K562 (cell line): ENCODE results near the gene ALDH6A1. TPM values are rescaled to one million over a fixed set of nuclear protein-coding genes. Genes with fewer than 3 reads are reported as not detected.

Experiments
- ATAC-seq: fragments of 200-7000 bp; cut with Tn5 transposase; 3 replicates; pipeline ENCODE4 v1.9.1; 2020; ENCODE audit warnings: moderate library complexity
- BruUV-seq: library from RNA; stranded (reverse); fragments of 400-500 nt; replicated peaks from 2 replicates; lab custom pipeline; 2021; lab: Mats Ljungman, UMichigan
- CTCF ChIA-PET: fragments of 300-600 bp; formaldehyde crosslinking; extraction: SDS; loops from one replicate; lab custom pipeline; 2021; ENCODE audit warnings: low intra/inter-chr PET ratio; lab: Yijun Ruan, JAX
- POLR2A ChIA-PET: fragments of 300-600, 350-650 bp; sonication (Branson Sonifier 250); formaldehyde crosslinking; extraction: SDS; loops from one replicate; lab custom pipeline; 2021; ENCODE audit warnings: antibody characterized with exemption, inconsistent platforms; lab: Yijun Ruan, JAX
- DNase-seq, 4 experiments: peaks; one replicate each; pipeline versions ENCODE4 v3.0.0 to v3.0.0-alpha.2; 2011 to 2018; ENCODE audit warnings: low spot score in 3 of 4, mixed read lengths in 3 of 4; ENCODE audit errors: extremely low read depth in 1 of 4
- FAIRE-seq: peaks from 2 replicates; lab custom pipeline; 2011; peaks lifted over from hg19 to GRCh38; lab: Jason Lieb, UNC
- H2AFZ ChIP-seq: 2 replicates; pipeline ENCODE4 v1.6.0; 2011; ENCODE audit warnings: low read depth, low read length, control low read depth, inconsistent platforms
- H3K27ac ChIP-seq: fragments of 200-600 bp; 3 replicates; pipeline ENCODE4 v1.8.0; 2011; ENCODE audit warnings: low read depth, mild to moderate bottlenecking, control low read depth, inconsistent platforms, low read length, moderate library complexity, mixed read lengths; ENCODE audit errors: extremely low read depth
- H3K27me3 ChIP-seq, 2 experiments: fragments of 300-600 bp in 1 of 2; 2 replicates in 1 of 2; 3 replicates in 1 of 2; pipeline versions ENCODE4 v1.6.0 to v1.8.0; 2011; ENCODE audit warnings: inconsistent platforms in 2 of 2, low read length in 2 of 2, mild to moderate bottlenecking in 1 of 2, mixed read lengths in 1 of 2, moderate library complexity in 1 of 2; ENCODE audit not compliant: control insufficient read depth in 2 of 2, insufficient read depth in 2 of 2
- H3K36me3 ChIP-seq: fragments of 300-600 bp; 3 replicates; pipeline ENCODE4 v1.8.0; 2011; ENCODE audit warnings: mild to moderate bottlenecking, low read length, inconsistent platforms; ENCODE audit not compliant: control insufficient read depth, insufficient read depth
- H3K4me1 ChIP-seq, 2 experiments: fragments of 200-600 bp in 1 of 2; replicated peaks in 1 of 2; 2 replicates in 1 of 2; 3 replicates in 1 of 2; pipeline versions ENCODE4 v1.5.1 to v1.8.0; 2011; ENCODE audit warnings: inconsistent platforms in 2 of 2, low read length in 2 of 2, mild to moderate bottlenecking in 1 of 2, mixed read lengths in 1 of 2, moderate library complexity in 1 of 2; ENCODE audit not compliant: control insufficient read depth in 2 of 2, insufficient read depth in 2 of 2
- H3K4me2 ChIP-seq: 2 replicates; pipeline ENCODE4 v1.6.1; 2011; ENCODE audit warnings: low read length, control low read depth, inconsistent platforms, mixed read lengths; ENCODE audit not compliant: insufficient read depth
- H3K4me3 ChIP-seq: fragments of 200-600 bp; sonication (generic), shearing (Covaris generic); 2 replicates; pipeline ENCODE4 v1.5.1; 2016; ENCODE audit warnings: control low read depth, inconsistent platforms
- H3K79me2 ChIP-seq: fragments of 200-600 bp; 3 replicates; pipeline ENCODE4 v1.8.0; 2011; ENCODE audit warnings: low read length, inconsistent platforms; ENCODE audit not compliant: control insufficient read depth, insufficient read depth
- H3K9ac ChIP-seq, 2 experiments: 2 replicates each; pipeline versions ENCODE4 v1.6.0 to v1.6.1; 2011; ENCODE audit warnings: low read depth in 2 of 2, low read length in 2 of 2, control low read depth in 1 of 2, inconsistent platforms in 1 of 2, mild to moderate bottlenecking in 1 of 2, mixed read lengths in 1 of 2; ENCODE audit not compliant: insufficient read depth in 1 of 2
- H3K9me1 ChIP-seq: one replicate; pipeline ENCODE4 v1.6.0; 2011; ENCODE audit warnings: inconsistent platforms, mild to moderate bottlenecking, low read length, moderate library complexity; ENCODE audit not compliant: control insufficient read depth, insufficient read depth
- H3K9me3 ChIP-seq: replicated peaks from 2 replicates; pipeline ENCODE4 v1.5.1; 2011; ENCODE audit warnings: low read depth, low read length, inconsistent platforms; ENCODE audit not compliant: control insufficient read depth, insufficient read depth
- H4K20me1 ChIP-seq: replicated peaks from 2 replicates; pipeline ENCODE4 v1.6.1; 2011; ENCODE audit warnings: low read length, inconsistent platforms, mixed read lengths; ENCODE audit not compliant: control insufficient read depth, insufficient read depth
- CHD1 ChIP-seq: fragments of 200-600 bp; sonication (generic); IDR thresholded peaks from one replicate; pipeline ENCODE4 v1.6.1; 2012; ENCODE audit warnings: mild to moderate bottlenecking, moderate library complexity, low read length, inconsistent platforms
- DPF2 ChIP-seq: fragments of 450-650 bp; IDR thresholded peaks from 2 replicates; pipeline ENCODE4 v1.6.1; 2016
- EP400 ChIP-seq: fragments of 450-650 bp; IDR thresholded peaks from 2 replicates; pipeline ENCODE4 v1.6.1; 2017; ENCODE audit warnings: antibody characterized with exemption, mild to moderate bottlenecking, moderate library complexity
- FIP1L1 ChIP-seq: fragments of 200-400 bp; formaldehyde crosslinking; IDR thresholded peaks from 2 replicates; pipeline ENCODE4 v1.6.1; 2018; ENCODE audit warnings: mild to moderate bottlenecking, low read depth, low read length; ENCODE audit not compliant: poor library complexity, severe bottlenecking
- GATAD2A ChIP-seq: fragments of 450-650 bp; IDR thresholded peaks from 2 replicates; pipeline ENCODE4 v1.6.1; 2017
- GTF2F1 ChIP-seq: IDR thresholded peaks from 2 replicates; pipeline ENCODE4 v1.6.1; 2011; ENCODE audit warnings: low read depth, low read length, improper control_type of control experiment
- HNRNPK ChIP-seq: fragments of 200-400 bp; formaldehyde crosslinking; IDR thresholded peaks from one replicate; pipeline ENCODE4 v1.6.1; 2018; ENCODE audit warnings: mild to moderate bottlenecking, low read depth, low read length; ENCODE audit not compliant: poor library complexity, severe bottlenecking
- HOXB6 ChIP-seq: fragments of 250-450 bp; sonication (Bioruptor Pico); IDR thresholded peaks from 2 replicates; pipeline ENCODE4 v1.5.1; 2022; ENCODE audit warnings: mild to moderate bottlenecking, borderline replicate concordance
- NFYB ChIP-seq: IDR thresholded peaks from 2 replicates; pipeline ENCODE4 v1.6.1; 2011; ENCODE audit warnings: mild to moderate bottlenecking, moderate library complexity; ENCODE audit not compliant: insufficient read length; ENCODE audit errors: extremely low read depth
- POLR2AphosphoS5 ChIP-seq: IDR thresholded peaks from 2 replicates; pipeline ENCODE4 v1.6.1; 2011; ENCODE audit warnings: mild to moderate bottlenecking, low read depth, low read length, moderate library complexity; ENCODE audit not compliant: control insufficient read depth, insufficient read depth
- POLR3G ChIP-seq: IDR thresholded peaks from 2 replicates; pipeline ENCODE4 v1.6.1; 2011; ENCODE audit not compliant: insufficient read length, insufficient replicate concordance; ENCODE audit errors: extremely low read depth
- PPARD ChIP-seq: fragments of 250-450 bp; sonication (Bioruptor Pico); IDR thresholded peaks from 2 replicates; pipeline ENCODE4 v1.8.0; 2022; ENCODE audit warnings: inconsistent platforms, mild to moderate bottlenecking, moderate library complexity
- PTRF ChIP-seq: fragments of 450-650 bp; IDR thresholded peaks from 2 replicates; pipeline ENCODE4 v1.6.1; 2016; ENCODE audit warnings: mild to moderate bottlenecking, missing genetic modification characterization, missing compliant biosample characterization
- RHOXF2B ChIP-seq: fragments of 250-450 bp; sonication (Bioruptor Pico); conservative IDR thresholded peaks from 2 replicates; pipeline ENCODE4 v1.5.1; 2021
- SMAD2 ChIP-seq: fragments of 150-350 bp; IDR thresholded peaks from 2 replicates; pipeline ENCODE4 v1.6.1; 2014; ENCODE audit warnings: low read depth, mild to moderate bottlenecking, low read length
- ZNF239 ChIP-seq: fragments of 250-450 bp; sonication (Bioruptor Pico); IDR thresholded peaks from 2 replicates; pipeline ENCODE4 v1.4.0; 2020; ENCODE audit warnings: mild to moderate bottlenecking
- ZNF324 ChIP-seq: fragments of 250-450 bp; sonication (Bioruptor Pico); IDR thresholded peaks from 2 replicates; pipeline ENCODE4 v1.4.0; 2020; ENCODE audit warnings: mild to moderate bottlenecking
- in situ Hi-C: fragments of 300-500 bp; cut with MboI; formaldehyde crosslinking; loops from 4 replicates; pipeline ENCODE4 v1.15.0; 2018; ENCODE audit warnings: inconsistent platforms, mixed read lengths
- intact Hi-C: fragments of 100-400 bp; cut with micrococcal nuclease; formaldehyde crosslinking; loops from 2 replicates; pipeline ENCODE4 v1.14.2; 2022
- polyA plus RNA-seq, 8 experiments: library from polyadenylated mRNA; depleted of rRNA in 4 of 8; stranded (reverse) in 5 of 8; unstranded in 3 of 8; fragments of >200 nt; fragmentation: Nextera tagmentation in 2 of 8; fragmentation: Illumina TruSeq in 1 of 8; extraction: Ambion mirVana in 2 of 8; extraction: Trizol in 1 of 8; gene quantifications; 2 replicates each; pipeline versions ENCODE4 v1.2.1 to v1.2.3, GENCODE V29; 2011 to 2014; ENCODE audit warnings: inconsistent platforms in 1 of 8, missing spikeins in 1 of 8
- total RNA-seq, 7 experiments: library from RNA; depleted of rRNA in 6 of 7; stranded (reverse); fragments of >200 nt in 6 of 7; fragmentation: Illumina TruSeq in 2 of 7; extraction: Trizol in 2 of 7; gene quantifications; 2 replicates each; pipeline versions ENCODE4 v1.2.1 to v1.2.3, GENCODE V29; 2011 to 2021; ENCODE audit warnings: low replicate concordance in 1 of 7

ALDH6A1 gene
- total and polyA plus RNA-seq, 9 of the 15 experiments (the other 6 are each of a cell fraction or from before 2014, with no cell fraction given): 3.1 to 11.5 (median 4.6) TPM

DNA sequence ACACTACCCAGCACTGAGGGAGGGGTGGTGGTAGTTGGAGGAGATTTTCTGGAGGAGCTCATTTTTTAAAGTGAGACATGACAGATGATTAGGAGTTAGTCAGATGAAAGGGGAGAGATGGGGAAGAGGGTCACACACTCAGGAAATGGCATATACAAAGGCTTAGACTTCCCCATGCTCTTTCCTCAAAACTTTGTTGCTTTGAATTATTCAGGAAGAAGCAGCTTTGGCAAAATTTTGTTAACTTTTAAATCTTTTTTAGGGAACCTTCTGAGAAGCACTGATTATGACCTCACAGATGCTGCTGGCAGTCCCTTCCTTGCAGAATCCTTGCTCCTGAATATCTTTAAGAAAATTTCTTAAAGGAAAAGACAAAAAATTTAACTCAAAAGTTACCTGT lies 19.8 kb downstream of the ALDH6A1 start:
- ATAC-seq (no peak), FAIRE-seq (no peak), DNase-seq (no peak)
- no peak overlapping the region for H3K4me2 ChIP-seq
- intact Hi-C loops (no loop called here), in situ Hi-C loops (no loop called here)
- no TSS peak for BruUV-seq
- ChIA-PET POLR2A (interaction anchor here (0.5 to 1.2 kb wide), 2 partner anchors 14 to 732 kb away, joined by 3 to 4 read pairs; no protein-coding TSS in a partner anchor), CTCF (no interaction called here)
- no peaks in the 10 kb centered on the region for H3K9me3 ChIP-seq
- H4K20me1 ChIP-seq: no peaks in the 10 kb centered on the region
- no peak overlapping the region for H2AFZ ChIP-seq
- no peak overlapping the region for H3K4me3 ChIP-seq
- H3K79me2 ChIP-seq: no peaks in the 10 kb centered on the region
- no peaks in the 10 kb centered on the region for H3K9me1 ChIP-seq
- H3K27ac ChIP-seq: no peak overlapping the region
- H3K36me3 ChIP-seq: no peaks in the 10 kb centered on the region
- H3K4me1 ChIP-seq: peaks cover 0 to 7% of the 10 kb centered on the region in 2 experiments; a peak in 2 of 5 replicates
- no peak overlapping the region for H3K9ac ChIP-seq
- no peaks in the 10 kb centered on the region for H3K27me3 ChIP-seq
- TF ChIP-seq RHOXF2B (no peak), FIP1L1 (no peak), HOXB6 (no peak), CHD1 (no peak), POLR3G (no peak), GTF2F1 (no peak), SMAD2 (no peak), ZNF324 (CRISPR knock-in tag) (no peak), HNRNPK (no peak), POLR2AphosphoS5 (no peak), EP400 (no peak), NFYB (no peak), PPARD (CRISPR knock-in tag) (no peak), DPF2 (no peak), ZNF239 (CRISPR knock-in tag) (no peak), GATAD2A (no peak), PTRF (tag) (no peak)
